ENCODE data around the gene SPECC1. TPM values are rescaled to one million over a fixed set of nuclear protein-coding genes. Genes with fewer than 3 reads are reported as not detected.

SPECC1 gene
- total and polyA plus RNA-seq, 2 of the 4 experiments (the other 2 are of a cell fraction), result 16.9 to 26.2 TPM

DNA sequence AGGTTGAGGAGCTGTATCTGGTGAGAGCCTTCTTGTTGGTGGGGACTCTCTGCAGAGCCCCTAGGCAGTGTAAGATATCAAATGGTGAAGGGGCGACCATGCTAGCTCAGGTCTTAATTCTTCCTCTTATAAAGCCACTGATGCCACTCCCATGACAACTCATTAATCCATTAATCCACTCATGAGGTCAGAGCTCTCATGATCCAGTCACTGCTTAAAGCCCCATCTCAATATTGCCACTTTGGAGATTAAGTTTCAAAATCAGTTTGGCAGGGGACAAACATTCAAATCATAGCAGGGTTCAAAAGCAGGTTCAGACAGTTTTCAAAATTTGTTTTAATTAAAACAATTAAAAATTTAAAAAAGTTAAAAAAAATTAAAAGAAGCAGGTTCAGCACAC, 13.1 kb upstream of the SPECC1 start:
- Histone ChIP-seq H3K4me2 (ENCODE audit: low read depth, low read length) (no peak overlapping the region), H3K4ac (ENCODE audit: low read depth, low read length) (no peak overlapping the region), H3K27me3 (ENCODE audit: control insufficient read depth, insufficient read depth, low read length) (peaks cover 6% of the 10 kb centered on the region), H2AFZ (replicated peaks; ENCODE audit: low read length, poor library complexity) (no peak overlapping the region), H2BK20ac (ENCODE audit: low read depth, low read length) (no peak overlapping the region), H4K91ac (ENCODE audit: insufficient read depth, low read depth, low read length) (no peak overlapping the region), H3K9me3 (ENCODE audit: control insufficient read depth, insufficient read depth, low read length) (no peaks in the 10 kb centered on the region), H4K20me1 (ENCODE audit: insufficient read depth, low read length) (no peaks in the 10 kb centered on the region), H3K27ac (ENCODE audit: insufficient read depth, low read length) (no peak overlapping the region), H3K9me1 (ENCODE audit: insufficient read depth, low read length) (no peaks in the 10 kb centered on the region), H3K4me3 (ENCODE audit: insufficient read depth, low read depth, low read length) (no peak overlapping the region), H3K56ac (ENCODE audit: extremely low read depth, insufficient read depth, low read length) (no peak overlapping the region), H2BK120ac (ENCODE audit: low read depth, low read length) (no peak overlapping the region), H2BK5ac (ENCODE audit: low read depth, low read length, poor library complexity, severe bottlenecking) (no peak overlapping the region), H3K36me3 (ENCODE audit: control insufficient read depth, insufficient read depth, low read length) (no peaks in the 10 kb centered on the region), H2AK9ac (replicated peaks; ENCODE audit: low read depth, low read length, poor library complexity) (no peak overlapping the region), H4K5ac (ENCODE audit: low read depth, low read length) (no peak overlapping the region), H3K23ac (ENCODE audit: low read depth, low read length) (no peak overlapping the region), H3K79me1 (ENCODE audit: low read depth in 1 of 2, low read length in 2 of 2) (no peaks in the 10 kb centered on the region), H3K14ac (replicated peaks; ENCODE audit: low read depth, low read length) (no peak overlapping the region), H2AK5ac (ENCODE audit: low read depth, low read length) (no peak overlapping the region), H3K9ac (ENCODE audit: low read depth, low read length) (no peak overlapping the region), H4K8ac (ENCODE audit: low read depth in 2 of 2, low read length in 2 of 2) (no peak overlapping the region), H2BK15ac (ENCODE audit: low read depth, low read length) (no peak overlapping the region), H3K18ac (ENCODE audit: low read depth, low read length) (no peak overlapping the region), H3K4me1 (ENCODE audit: control insufficient read depth, insufficient read depth, low read length) (no peaks in the 10 kb centered on the region)
- intact Hi-C loops (cut with micrococcal nuclease) (loop anchor here (5.0 kb wide), 1 partner anchor 321 kb away; no protein-coding TSS in a partner anchor), in situ Hi-C loops (cut with MboI; ENCODE audit: low sequenced_read_pairs) (loop anchor here (10.0 kb wide), 1 partner anchor 319 kb away; no protein-coding TSS in a partner anchor), dilution Hi-C loops (cut with HindIII; ENCODE audit: low sequenced_read_pairs, unreplicated experiment) (no loop called here)
- DNase-seq, result no peak
- BruUV-seq (replicated peaks), result no TSS peak
- no peak for TF ChIP-seq RAD21 (IDR thresholded peaks at IDR 0.05; ENCODE audit: low read length)
- TF ChIP-seq MAFK (IDR thresholded peaks at IDR 0.05; ENCODE audit: low read depth, low read length), result no peak
- TF ChIP-seq, protein P1, sequence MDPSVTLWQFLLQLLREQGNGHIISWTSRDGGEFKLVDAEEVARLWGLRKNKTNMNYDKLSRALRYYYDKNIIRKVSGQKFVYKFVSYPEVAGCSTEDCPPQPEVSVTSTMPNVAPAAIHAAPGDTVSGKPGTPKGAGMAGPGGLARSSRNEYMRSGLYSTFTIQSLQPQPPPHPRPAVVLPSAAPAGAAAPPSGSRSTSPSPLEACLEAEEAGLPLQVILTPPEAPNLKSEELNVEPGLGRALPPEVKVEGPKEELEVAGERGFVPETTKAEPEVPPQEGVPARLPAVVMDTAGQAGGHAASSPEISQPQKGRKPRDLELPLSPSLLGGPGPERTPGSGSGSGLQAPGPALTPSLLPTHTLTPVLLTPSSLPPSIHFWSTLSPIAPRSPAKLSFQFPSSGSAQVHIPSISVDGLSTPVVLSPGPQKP (IDR thresholded peaks at IDR 0.05; ENCODE audit: borderline replicate concordance, low read depth, low read length), result no peak
- TF ChIP-seq, protein P2, sequence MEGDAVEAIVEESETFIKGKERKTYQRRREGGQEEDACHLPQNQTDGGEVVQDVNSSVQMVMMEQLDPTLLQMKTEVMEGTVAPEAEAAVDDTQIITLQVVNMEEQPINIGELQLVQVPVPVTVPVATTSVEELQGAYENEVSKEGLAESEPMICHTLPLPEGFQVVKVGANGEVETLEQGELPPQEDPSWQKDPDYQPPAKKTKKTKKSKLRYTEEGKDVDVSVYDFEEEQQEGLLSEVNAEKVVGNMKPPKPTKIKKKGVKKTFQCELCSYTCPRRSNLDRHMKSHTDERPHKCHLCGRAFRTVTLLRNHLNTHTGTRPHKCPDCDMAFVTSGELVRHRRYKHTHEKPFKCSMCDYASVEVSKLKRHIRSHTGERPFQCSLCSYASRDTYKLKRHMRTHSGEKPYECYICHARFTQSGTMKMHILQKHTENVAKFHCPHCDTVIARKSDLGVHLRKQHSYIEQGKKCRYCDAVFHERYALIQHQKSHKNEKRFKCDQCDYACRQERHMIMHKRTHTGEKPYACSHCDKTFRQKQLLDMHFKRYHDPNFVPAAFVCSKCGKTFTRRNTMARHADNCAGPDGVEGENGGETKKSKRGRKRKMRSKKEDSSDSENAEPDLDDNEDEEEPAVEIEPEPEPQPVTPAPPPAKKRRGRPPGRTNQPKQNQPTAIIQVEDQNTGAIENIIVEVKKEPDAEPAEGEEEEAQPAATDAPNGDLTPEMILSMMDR (conservative IDR thresholded peaks at IDR 0.05; ENCODE audit: low read depth, low read length), result no peak
- TF ChIP-seq BHLHE40 (IDR thresholded peaks at IDR 0.05; ENCODE audit: low read depth, low read length), result no peak
- TF ChIP-seq CHD1 (IDR thresholded peaks at IDR 0.05; ENCODE audit: low read depth, low read length), result no peak
- TF ChIP-seq NFE2L2 (IDR thresholded peaks at IDR 0.05; ENCODE audit: low read depth, low read length), result no peak
- TF ChIP-seq SMC3 (IDR thresholded peaks at IDR 0.05; ENCODE audit: low read depth, low read length), result no peak
- no peak for TF ChIP-seq RFX5 (IDR thresholded peaks at IDR 0.05; ENCODE audit: low read depth, low read length)
- TF ChIP-seq, protein P3, sequence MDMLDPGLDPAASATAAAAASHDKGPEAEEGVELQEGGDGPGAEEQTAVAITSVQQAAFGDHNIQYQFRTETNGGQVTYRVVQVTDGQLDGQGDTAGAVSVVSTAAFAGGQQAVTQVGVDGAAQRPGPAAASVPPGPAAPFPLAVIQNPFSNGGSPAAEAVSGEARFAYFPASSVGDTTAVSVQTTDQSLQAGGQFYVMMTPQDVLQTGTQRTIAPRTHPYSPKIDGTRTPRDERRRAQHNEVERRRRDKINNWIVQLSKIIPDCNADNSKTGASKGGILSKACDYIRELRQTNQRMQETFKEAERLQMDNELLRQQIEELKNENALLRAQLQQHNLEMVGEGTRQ (IDR thresholded peaks at IDR 0.05; ENCODE audit: low read depth, low read length), result no peak
- no peak for TF ChIP-seq FOS (IDR thresholded peaks at IDR 0.05; ENCODE audit: low read depth, low read length)
- no peak for TF ChIP-seq CEBPB (IDR thresholded peaks at IDR 0.05; ENCODE audit: low read depth, low read length)
- TF ChIP-seq POLR2A (IDR thresholded peaks at IDR 0.05; ENCODE audit: low read depth, low read length), result no peak
- no peak for TF ChIP-seq MAZ (IDR thresholded peaks at IDR 0.05; ENCODE audit: borderline replicate concordance, low read depth, low read length)
- no peak for TF ChIP-seq MXI1 (IDR thresholded peaks at IDR 0.05; ENCODE audit: borderline replicate concordance, low read depth, low read length)
- no peak for TF ChIP-seq RCOR1 (IDR thresholded peaks at IDR 0.05; ENCODE audit: insufficient replicate concordance, low read length)
- whole genome bisulfite sequencing, 2 experiments (ENCODE audit: extremely low coverage in 2 of 2, insufficient read length in 1 of 2), result no CpG with 5 or more reads among the region's 1 CpG
- no peak for ATAC-seq (ENCODE audit: low read depth)
- ChIA-PET CTCF (interaction anchor here (0.5 kb wide), 1 partner anchor 14 kb away, joined by 5 read pairs; no protein-coding TSS in a partner anchor), POLR2A (ENCODE audit: unreplicated experiment) (no interaction called here)

Data from IMR-90 (cell line).